MM.1S (cell line): ENCODE measurements around the gene TTYH1.

Experiments used
- EZH2phosphoT487 ChIP-seq: fragments of 300-600 bp; sonication (generic); IDR thresholded peaks from 2 replicates; pipeline ENCODE4 v1.6.1; 2018; ENCODE audit warnings: antibody characterized with exemption, low read length
- TF ChIP-seq, protein P1 (sequence below): fragments of 300-600 bp; sonication (generic); IDR thresholded peaks from 2 replicates; pipeline ENCODE4 v1.5.1; 2016; ENCODE audit warnings: antibody characterized with exemption, low read length, mixed read lengths

GRCh38 chr19:54430306-54431254 is 15.3 kb downstream of the TTYH1 start:
- TF ChIP-seq, protein P1, sequence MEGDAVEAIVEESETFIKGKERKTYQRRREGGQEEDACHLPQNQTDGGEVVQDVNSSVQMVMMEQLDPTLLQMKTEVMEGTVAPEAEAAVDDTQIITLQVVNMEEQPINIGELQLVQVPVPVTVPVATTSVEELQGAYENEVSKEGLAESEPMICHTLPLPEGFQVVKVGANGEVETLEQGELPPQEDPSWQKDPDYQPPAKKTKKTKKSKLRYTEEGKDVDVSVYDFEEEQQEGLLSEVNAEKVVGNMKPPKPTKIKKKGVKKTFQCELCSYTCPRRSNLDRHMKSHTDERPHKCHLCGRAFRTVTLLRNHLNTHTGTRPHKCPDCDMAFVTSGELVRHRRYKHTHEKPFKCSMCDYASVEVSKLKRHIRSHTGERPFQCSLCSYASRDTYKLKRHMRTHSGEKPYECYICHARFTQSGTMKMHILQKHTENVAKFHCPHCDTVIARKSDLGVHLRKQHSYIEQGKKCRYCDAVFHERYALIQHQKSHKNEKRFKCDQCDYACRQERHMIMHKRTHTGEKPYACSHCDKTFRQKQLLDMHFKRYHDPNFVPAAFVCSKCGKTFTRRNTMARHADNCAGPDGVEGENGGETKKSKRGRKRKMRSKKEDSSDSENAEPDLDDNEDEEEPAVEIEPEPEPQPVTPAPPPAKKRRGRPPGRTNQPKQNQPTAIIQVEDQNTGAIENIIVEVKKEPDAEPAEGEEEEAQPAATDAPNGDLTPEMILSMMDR, result no peak
- no peak for TF ChIP-seq EZH2phosphoT487
